Measurements from ENCODE around the gene AMDHD2.

Gene AMDHD2

DNA sequence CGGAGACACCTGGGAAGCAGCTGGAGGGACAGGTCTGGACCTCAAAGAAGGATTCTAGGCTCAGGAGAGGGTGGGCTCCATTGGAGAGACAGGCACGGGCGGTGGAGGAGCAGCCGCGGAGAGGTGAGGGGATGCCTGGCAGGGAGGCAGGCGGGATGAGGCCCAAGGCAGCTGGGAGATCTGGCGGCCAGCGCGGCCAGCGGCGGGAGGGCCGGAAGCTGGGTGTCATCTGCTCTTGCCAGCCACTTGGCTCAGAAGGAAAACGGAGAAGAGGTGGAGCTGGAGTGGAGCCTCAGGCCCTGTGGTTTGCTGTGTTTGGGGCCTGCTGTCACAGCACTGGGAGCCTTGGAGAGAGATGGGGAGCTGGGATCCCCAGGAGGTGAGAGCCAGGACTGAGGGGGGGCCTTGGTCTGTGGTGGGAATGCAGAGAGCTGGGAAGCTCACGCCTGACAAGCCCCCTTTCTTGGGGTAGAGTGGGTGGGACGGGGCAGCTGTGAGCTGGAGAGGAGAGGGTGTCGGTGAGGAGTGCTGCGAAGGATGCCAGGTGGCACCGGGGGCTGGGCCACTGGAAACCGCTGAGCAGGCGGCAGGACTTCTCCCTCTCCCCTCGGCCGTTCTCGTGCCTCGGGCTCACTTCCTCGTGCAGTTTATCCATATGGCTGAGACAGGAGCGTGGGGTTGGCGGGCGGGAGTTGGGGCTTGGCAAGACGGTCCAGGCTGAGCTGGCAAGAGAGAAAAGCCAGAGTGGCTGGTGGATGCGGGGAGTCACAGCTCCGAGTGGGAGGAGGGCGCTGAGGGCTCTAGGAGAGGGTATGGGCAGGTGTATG, 37.2 kb upstream of the AMDHD2 start:
- no peak for DNase-seq (ENCODE audit: low read depth in 2 of 2)

- no peak for DNase-seq (ENCODE audit: low read depth in 2 of 2)
Observed at GRCh38 chr16:2483939-2484897, 36.0 kb upstream of the AMDHD2 start.

DNA sequence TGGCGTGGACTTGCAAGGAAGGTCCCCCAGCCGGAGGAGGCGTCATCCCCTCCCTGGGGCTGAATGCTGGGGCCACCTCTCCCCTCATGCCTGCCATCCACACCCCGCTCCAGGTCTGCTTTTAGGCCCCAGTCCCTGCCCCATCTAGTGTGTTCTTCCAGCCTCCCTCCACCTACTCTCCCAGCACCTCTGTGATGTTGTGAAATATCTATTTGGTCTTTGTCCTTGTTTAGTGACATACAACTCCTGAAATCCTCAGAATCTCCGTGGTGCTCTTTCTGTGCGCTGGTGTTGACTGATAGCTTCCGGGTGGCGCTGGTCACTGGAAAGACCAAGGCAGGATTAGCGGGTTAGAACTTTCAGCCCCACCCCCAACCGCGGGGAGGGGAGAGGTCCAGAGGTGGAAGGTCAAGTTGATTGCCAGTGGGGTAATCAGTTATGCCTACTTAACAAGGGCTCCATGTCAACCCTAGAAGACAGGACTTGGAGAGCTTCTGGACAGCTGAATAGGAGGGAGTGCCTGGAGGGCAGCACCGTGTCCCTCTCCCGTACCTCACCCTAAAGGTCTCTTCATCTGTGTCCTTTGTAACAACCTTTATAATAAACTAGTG, 35.2 kb upstream of the AMDHD2 start:
- no peak for DNase-seq (ENCODE audit: low read depth in 2 of 2)

DNA sequence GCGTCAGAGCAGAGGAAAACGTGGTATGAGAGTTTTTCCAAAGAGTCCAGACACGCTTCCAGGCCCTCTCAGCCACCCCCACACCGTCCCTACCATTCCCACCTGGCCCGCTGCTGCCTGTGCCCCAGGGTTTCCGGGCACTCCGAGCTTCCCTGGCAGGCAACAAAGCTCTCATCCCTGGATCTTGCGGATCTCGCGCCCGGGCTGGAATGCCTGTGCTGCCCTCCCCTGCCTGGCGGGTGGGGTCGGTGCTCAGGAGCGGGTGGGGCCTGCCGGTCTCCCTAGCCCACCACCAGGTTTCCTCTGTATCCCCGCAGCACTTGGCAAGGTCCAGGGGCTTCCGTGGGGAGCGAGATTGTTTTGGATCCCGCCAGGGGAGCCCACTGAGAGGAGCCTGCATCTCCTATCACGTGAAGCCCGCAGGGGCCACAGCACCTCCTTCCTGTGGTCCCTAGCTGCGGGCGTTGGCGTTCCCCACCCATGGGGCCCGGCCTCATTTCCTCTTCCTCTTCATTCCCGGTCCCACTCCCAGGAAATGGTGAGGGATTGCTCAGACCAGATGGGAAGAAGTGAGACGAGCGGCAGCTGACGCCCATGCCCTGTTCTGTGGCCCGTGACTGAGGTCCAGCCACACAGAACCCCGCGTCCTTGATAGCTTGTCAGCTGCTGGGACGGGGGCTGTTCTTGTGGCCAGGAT, 34.2 kb upstream of the AMDHD2 start:
- DNase-seq (ENCODE audit: low read depth in 2 of 2), result no peak

DNA sequence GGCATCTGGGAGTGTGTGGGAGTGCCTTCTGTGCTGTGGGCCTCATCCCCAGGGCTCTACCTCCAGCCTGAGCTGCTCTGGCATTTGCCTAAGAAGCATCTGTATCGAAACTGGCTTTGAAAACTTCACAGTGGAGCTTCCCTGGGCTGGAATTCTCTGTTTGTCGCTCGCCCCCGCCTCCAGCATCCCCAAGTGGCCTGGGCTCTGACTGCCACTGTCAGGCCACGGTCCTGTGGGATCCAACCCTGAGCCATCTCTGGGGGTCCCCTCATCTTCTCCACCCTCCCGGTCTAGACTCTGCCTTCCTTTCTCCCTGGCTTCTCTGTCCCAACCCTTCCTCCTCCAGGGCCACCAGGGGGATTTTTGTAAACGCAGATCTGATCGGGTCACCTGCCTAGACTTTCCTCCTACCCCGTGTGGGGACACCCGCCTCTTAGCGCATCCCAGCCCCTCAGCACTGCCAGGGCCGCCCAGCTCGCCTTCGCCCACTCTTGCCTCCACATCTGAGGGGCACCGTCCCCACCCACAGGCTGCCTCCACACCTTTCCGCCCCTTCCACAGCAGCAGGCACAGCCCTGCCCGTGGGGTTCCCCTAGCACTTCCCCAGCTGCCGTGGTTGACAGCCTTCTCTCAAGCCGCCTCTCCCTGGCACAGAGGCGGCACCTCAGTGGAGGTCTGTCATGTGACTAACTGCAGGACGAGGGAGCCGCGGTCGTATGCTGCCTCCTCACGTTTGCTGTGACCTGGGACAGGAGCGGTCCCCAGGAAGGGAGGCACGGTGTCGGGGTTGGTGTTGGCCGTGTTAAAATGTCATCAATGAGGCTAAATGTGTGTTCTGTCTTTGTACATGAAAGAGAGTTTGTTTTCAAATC, 33.3 kb upstream of the AMDHD2 start:
- peak; percentile 50 to 51 for DNase-seq (ENCODE audit: low read depth in 2 of 2)

DNA sequence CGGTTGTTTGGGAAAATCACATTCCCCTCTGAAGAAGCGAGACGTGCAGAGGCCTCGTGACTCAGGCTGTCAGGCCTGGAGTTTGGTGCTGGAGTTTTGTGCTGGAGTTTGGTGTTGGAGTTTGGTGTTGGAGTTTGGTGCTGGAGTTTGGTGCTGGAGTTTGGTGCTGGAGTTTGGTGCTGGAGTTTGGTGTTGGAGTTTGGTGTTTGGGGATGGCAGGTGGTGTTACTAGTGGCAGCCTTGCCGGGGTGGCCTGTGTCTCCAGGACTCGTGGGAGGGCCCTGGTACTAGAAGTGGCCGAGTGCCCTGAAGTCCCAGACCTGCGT, 32.7 kb upstream of the AMDHD2 start:
- no peak for DNase-seq (ENCODE audit: low read depth in 2 of 2)

DNA sequence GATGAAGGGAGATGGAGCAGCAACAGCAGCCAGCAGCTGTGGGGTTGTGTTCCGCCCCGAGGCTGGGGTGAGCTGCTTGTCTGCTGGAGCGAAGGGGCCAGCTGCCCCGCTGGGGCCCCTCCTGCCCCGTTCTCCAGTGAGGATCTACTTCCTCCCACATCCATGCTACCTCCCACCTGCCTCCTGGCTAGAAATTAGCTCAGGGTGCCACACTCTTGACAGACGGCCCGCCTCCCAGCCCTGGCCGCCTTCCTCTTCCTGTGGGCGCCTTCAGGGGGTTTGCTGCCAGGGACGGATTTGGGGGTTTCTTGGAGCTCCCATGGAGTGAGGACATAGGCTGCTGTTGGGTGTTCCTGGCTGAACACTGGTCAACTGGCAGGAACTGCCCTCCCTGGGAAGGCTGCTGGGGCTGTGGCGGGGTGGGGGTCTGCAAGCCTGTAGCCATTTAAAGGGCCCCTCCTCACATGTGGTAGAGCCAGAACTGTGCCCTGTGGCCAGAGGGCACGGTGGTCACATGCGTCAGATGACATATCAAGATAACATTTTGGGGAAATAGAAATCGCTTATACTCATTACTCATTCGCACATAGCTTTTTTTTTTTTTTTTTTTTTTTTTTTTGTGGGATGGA, 32.2 kb upstream of the AMDHD2 start:
- DNase-seq (ENCODE audit: low read depth in 2 of 2), result no peak

DNA sequence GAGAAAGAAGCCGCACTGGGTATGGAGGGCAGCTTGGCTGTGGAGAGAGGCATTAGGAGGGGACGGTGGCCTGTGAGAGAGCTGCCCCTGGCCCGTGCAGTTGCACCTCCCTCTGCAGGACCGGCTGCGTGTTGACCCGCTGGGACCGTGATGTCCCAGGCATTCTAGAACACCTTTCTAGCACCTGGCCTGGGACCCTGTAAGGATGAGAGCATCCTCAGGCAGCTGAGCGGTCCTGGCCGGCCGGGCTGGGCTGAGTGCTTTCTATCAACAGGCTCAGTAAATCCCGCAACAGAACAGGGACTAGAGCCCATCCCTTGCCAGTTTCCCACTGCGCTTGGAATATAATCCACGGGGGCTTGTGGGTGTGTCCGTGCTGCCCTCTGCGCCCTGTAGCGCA, 30.6 kb upstream of the AMDHD2 start:
- DNase-seq (ENCODE audit: low read depth in 2 of 2), result no peak

GRCh38 chr16:2490190-2491105, 29.7 kb upstream of the AMDHD2 start:
- no peak for DNase-seq (ENCODE audit: low read depth in 2 of 2)

- DNase-seq (ENCODE audit: low read depth in 2 of 2), result no peak
Observed at GRCh38 chr16:2492292-2492691, 27.9 kb upstream of the AMDHD2 start.

GRCh38 chr16:2493605-2494004, 26.6 kb upstream of the AMDHD2 start:
- DNase-seq (ENCODE audit: low read depth in 2 of 2), result no peak

DNA sequence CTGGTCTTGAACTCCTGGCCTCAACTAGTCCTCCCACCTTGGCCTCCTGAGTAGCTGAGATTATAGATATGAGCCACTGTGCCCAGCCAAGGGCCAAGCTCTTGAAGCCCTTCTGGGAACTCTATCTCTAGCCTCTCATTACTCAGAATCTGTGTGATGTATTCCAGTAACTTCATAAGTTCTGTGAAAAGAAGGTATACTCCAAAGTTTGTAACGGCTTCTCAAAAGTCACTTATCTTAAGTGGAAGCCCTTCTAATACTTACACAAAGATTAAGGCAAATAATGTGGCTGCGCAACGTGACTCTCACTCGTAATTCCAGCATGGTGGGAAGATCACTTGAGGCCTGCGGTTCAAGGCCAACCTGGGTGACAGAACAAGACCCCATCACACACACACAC, 25.6 kb upstream of the AMDHD2 start:
- DNase-seq (ENCODE audit: low read depth in 2 of 2), result no peak

GRCh38 chr16:2495041-2495440, 25.1 kb upstream of the AMDHD2 start:
- no peak for DNase-seq (ENCODE audit: low read depth in 2 of 2)

DNA sequence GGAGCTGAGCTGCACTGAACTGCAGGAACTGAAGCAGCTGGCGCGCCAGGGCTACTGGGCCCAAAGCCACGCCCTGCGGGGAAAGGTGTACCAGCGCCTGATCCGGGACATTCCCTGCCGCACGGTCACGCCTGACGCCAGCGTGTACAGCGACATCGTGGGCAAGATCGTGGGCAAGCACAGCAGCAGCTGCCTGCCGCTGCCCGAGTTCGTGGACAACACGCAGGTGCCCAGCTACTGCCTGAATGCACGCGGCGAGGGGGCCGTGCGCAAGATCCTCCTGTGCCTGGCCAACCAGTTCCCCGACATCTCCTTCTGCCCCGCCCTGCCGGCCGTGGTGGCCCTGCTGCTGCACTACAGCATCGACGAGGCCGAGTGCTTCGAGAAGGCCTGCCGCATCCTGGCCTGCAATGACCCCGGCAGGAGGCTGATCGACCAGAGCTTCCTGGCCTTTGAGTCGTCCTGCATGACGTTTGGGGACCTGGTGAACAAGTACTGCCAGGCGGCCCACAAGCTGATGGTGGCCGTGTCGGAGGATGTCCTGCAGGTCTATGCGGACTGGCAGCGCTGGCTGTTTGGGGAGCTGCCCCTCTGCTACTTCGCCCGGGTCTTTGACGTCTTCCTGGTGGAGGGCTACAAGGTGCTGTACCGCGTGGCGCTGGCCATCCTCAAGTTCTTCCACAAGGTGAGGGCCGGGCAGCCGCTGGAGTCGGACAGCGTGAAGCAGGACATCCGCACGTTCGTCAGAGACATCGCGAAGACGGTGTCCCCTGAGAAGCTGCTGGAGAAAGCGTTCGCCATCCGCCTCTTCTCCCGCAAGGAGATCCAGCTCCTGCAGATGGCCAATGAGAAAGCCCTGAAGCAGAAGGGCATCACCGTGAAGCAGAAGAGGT, 23.7 kb upstream of the AMDHD2 start:
- no peak for DNase-seq (ENCODE audit: low read depth in 2 of 2)

- no peak for DNase-seq (ENCODE audit: low read depth in 2 of 2)
Observed at GRCh38 chr16:2497116-2497630, 23.0 kb upstream of the AMDHD2 start.

DNA sequence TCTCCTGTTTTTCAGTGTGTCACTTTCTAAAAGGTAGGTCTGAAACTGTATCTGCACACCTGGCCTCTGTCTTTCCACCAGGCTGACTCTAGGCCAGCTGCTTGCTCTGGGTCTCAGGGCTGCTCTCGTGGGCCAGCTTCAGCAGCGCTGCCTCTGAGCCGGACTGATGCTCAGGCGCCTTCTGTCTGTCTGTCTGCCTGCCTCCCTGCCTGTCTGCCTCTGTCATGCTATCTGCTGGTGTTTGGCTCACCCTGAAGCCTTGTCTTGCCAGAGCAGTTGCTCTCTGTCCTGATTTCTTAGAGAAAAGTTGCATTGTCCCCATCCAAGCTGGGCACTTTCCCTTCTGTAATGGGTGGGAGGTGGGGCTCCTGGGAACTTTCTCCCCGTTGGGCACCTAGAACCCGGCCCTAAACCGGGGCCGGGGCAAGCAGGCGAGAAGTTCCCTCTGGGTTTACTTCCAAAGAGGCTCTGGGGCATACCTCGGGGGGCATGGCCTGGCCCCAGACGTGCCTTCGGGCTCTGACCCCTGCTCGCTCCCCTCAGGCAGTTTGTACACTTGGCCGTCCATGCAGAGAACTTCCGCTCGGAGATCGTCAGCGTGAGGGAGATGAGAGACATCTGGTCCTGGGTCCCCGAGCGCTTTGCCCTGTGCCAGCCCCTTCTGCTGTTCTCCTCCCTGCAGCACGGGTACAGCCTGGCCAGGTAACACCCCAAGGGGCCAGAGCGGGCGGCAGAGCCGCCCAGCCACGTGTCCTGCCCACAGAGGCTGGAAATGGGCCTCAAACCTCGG, 22.3 kb upstream of the AMDHD2 start:
- no peak for DNase-seq (ENCODE audit: low read depth in 2 of 2)

DNA sequence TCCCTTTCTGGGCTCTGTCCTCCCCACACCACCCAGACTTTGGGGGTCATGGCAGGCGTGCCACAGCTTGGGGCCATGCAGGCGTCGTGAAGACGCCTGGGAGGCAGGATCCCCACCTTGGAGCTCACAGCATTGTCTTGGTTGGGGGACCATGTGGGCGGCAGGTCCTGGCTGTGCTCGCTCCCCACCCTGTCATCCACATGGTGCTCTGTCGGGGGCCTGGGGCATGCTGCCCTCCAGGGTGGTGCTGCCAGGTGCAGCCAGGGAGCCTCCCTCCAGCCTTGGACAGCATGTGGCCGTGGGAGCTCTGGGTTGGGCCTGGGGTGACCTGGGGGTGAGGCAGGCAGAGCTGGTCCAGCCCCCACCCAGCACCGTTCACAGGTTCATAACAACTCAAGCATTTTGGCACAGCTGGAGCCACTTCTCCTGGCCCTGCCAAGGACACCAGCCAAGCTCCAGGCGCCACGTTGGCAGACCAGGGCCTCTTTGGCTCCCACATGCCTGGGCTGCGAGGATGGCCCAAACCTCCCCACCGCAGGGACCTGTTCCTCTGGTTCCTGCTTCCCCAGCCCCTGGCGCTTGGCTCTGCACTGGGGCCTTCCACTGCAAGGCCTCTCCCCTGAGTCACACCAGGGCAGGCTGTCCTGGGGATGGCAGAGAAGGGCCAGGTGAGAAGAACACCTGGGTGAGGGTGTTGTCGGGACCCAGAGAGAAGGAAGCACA, 21.5 kb upstream of the AMDHD2 start:
- no peak for DNase-seq (ENCODE audit: low read depth in 2 of 2)

Measured in stimulated activated CD4-positive, alpha-beta T cell treated with anti-CD3 and anti-CD28 coated beads, Interleukin-12 subunit alpha, Interleukin-12 subunit beta, amount 100 ng/mL, for 24 hours (primary cell).